GM19035 (cell line): ENCODE data around the gene ORC3.
A peak's percentile ranks its signal among the peaks of the same experiment; 100 is the strongest.
"Not testable (repeated sequence)": the region's sequence is repeated elsewhere in the genome, so short reads cannot be mapped to it uniquely, and the experiment has no call there.

Source experiments
- ATAC-seq: cut with Tn5 transposase; IDR thresholded peaks from one replicate; pipeline ENCODE4 v1.9.1; 2021; ENCODE audit not compliant: unreplicated experiment

ORC3 gene

DNA sequence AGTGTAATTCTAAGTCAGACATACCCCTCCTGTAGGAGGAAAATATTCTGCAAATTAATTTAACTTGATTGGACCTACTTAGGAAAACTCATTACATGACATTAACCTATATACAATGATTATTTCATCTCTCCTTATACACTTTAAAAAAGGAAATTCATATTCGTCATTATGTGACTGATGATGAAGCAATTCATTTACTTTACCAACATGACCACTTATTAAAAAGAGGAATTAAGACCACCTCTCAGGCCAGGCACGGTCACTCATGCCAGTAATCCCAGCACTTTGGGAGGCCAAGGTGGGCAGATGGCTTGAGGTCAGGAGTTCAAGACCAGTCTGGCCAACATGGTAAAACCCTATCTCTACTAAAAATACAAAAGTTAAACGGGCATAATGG is 100.5 kb downstream of the ORC3 start:
- ATAC-seq, result no peak

DNA sequence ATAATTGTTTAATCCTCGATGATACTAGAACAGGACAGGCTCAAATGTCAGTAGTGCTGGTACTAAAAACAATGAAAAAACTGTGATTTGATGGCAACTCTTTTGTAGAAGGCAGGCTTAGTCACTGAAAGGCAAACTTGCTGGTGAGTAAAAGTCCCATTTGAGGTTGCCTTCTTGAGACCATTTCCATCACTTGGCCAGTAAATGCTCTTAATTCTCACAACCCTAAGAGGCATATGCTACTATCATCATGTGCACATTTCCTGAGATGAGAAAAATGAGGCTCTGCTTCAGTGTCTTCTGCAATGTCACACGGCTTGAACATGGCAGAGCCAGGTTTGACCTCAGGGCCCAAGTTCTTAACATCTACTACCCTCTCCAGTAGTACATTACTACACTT is 102.2 kb downstream of the ORC3 start:
- ATAC-seq, result no peak

DNA sequence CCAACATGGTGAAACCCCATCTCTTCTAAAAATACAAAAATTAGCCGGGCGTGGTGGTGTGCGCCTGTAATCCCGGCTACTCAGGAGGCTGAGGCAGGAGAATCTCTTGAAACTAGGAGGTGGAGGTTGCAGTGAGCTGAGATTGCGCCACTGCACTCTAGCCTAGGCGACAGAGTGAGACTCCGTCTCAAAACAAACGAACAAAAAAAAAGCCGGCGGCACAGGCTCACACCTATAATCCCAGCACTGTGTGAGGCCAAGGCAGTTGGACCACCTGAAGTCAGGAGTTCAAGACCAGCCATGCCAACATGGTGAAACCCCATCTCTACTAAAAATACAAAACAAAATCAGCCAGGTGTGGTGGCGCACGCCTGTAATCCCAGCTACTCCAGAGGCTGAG is 106.9 kb downstream of the ORC3 start:
- ATAC-seq, result not testable (repeated sequence)

DNA sequence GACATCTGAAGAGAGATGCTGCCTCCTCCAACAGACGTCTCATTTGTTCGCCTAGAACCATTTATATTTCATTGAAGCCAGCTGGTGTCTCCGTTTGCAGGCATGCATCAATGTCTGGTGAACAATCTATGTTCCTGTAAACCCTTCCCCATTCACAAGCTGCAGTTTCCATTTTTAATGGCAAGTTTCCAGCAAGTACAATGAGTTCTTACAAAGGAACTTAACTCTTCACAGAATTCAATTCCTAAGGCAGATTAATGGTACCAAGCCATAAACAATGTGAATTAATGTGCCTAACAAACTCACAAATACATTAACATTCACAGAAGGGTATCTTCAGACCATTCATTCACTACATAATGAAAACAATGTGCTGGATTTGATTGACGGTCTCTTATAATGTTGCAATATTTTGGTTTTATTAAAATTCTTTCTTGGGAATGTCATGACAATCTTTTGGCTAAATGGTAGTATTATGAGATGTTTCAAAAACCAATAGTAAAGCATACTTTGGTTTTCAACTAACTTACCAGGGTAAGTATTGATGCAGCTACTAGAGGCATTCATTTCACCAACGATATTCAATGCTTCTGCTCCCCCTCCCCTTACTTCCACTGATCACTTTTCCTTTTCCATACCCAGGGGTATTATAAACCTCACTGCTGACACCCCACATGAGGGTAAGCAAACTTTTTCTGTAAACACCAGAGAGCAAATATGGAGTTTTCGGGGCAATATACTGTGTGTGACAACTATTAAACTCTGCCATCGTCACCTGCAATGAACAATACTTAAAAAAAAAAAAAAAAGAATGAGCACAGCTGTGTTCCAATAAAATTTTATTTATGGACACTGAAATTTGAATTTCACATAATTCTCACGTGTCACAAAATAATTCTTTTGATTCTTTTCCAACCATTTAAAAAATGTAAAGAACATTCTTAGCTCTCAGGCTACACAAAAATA is 107.9 kb downstream of the ORC3 start:
- ATAC-seq, result no peak

DNA sequence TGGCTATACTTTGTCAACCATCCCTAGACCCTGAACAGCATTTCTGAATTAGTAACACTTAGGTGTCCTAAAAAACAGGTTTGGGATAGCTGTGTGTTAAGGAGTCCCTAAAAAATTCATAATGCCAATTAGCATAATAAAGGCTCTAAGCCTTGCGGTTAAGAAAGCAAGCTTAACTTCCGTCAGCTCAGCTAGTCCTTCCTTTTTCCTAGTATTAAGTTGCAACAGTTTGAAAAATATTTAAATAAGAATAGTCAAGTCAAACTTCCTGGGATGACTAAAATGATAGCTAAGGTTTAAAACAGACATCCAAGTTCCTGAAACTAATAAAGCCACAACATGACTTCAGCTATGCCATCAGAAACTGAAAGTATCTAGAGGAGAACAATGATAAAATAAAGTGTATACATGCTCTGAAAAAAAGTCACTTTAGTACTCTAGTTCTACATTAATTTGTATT is 108.6 kb downstream of the ORC3 start:
- no peak for ATAC-seq

DNA sequence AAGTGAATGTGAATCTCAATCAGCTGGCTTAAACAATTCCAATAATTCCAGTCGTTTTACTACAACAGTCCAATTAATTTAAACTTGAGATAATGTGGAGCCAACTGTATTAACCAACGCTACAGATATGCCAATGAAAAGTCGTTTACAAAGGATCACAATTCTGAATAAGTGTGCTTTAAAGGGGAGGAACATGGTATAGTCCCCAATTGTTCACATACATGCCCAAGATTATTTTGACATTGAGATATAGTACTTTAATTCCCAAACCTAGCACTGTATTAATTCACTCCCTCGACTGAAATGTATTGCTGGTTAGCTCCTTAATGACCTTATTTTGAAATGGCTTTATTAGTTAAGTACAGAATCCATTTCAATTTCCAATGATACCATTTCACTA is 109.6 kb downstream of the ORC3 start:
- ATAC-seq, result no peak

DNA sequence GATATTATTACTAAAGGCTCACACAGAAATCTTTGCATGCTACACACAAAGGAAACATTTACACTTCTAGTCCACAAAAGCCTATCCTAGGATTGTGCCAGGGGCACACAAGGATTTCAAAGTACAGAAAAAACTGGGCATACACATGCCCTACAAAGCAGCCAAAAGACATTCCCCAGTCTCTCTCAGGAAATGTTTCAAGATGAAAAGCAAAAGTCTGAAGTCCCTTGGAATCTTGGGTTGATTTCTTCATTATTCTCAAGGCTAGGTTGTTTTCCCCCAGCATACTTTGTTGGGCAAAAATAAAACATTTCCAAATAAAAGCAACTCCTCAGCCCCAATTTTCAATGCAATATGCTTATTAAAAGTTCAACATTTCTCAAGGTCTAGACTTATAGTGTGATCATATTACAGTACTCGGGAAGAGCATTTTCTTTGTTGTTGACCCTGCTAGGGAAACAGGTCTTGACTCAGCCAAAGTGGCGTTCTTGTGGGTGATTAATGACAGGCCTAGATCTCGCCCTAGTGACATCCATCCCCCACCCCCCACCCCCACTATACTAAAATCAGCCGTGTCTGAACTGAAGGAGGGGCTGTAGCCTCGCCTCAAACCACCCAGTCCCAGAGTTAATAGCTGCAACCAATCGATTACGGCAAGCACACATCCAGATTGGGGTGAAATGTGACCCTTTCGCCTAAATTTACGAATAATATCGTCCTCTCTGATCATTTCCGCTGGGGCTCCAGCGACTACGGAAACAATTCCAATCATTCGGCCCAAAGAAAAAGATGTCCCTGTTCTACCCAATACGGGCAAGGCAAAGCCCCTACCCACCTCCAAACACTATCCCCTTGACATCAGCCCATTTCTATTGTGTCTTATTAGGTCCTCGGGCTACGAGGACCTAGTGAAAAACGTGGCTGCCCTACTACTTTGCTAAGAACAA is 110.7 kb downstream of the ORC3 start:
- no peak for ATAC-seq

DNA sequence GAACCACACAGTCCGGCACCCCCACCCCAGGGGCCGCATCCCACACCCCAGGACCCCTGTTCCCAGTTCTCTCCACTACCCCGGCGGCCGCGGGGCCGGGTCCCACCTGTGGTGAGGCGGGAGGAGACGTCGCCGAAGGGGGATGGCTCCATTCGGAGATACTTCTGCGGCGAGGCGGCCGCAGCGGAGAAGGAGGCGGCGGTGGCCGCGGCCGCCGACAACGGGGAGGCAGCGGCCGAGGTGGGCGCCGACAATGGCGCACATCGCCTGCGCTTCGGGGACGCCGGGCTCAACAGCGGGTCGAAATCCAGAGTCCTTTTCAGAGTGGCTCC is 111.4 kb downstream of the ORC3 start:
- no peak for ATAC-seq

DNA sequence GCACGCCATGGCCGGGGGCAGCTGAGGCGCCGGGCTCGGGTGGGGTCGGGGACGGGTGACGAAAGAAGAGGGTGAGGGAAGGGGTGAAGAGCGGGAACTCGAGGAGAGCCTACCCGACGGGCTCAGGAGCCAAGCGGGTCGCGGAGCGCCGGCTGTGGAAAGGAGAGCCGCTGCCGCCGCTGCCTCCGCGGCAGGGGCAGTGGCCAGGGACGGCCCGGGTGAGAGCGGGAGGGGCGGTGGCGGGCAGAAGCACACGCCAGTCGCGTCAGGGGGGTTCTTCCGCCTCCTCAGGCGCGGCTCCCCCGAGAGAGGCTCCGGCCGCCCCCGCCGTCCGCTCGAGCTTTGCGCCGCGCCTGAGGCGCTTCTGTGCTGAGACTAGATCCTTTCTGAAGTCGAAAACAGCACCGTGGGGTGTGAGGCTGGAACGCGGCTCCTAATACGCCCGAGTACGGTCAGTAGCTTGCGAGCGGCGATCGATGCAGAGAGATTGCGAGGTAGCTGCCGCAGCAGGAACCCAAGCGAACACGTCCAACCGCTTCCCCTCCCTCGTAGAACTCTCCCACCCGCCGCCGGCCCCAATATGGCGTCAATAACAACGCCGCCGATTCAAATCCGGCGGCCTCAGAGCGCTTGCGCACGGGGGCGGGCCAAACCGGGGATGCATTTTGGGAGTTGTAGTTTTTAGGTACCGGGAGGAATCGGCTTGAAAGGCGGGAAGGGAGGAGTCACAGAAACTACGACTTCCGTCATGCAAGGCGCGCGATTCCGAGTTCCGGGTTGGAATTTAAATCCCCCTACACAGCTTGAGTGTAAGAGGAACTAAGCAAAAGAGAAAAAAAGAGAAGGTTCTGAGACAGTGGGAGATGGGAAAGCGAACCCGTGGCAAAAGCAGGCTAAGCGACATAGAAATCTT is 112.0 kb downstream of the ORC3 start, which contains the start of gene AKIRIN2:
TSS of gene AKIRIN2 (minus strand) at position 558 of the 913 bp plus-strand sequence. CDS start at position 9, 549 bp downstream.
- ATAC-seq, result peak; percentile 68

DNA sequence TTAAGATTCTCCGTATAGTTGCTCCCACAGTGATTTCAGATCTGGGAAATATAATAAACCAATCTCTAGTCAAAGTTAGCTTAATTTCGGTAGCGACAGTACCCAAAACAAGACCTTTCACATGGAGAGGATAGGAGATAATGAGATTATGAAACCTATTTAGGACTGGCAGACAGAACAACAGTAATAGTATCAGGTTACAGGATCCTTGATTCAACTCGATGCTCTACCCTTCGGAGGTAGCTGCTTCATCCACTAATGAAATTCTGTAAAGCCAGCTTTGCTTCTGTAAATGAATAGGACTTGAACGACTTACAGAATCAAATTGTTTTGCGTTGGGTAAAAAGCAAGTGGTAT is 112.6 kb downstream of the ORC3 start:
- no peak for ATAC-seq

DNA sequence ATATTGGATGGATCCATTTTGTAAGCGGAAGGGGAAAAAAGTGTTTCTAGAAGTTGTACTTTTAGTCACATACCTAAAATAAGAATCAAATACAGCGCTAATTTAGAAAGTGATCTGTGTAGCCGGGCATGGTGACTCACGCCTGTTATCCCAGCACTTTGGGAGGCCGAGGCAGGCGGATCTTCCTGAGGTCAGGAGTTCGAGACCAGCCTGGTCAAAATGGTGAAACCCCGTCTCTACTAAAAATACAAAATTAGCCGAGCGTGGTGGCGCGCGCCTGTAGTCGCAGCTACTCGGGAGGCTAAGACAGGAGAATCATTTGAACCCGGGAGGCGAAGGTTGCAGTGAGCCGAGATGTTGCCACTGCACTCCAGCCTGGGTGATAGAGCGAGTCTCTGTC is 113.1 kb downstream of the ORC3 start:
- ATAC-seq, result not testable (repeated sequence)

DNA sequence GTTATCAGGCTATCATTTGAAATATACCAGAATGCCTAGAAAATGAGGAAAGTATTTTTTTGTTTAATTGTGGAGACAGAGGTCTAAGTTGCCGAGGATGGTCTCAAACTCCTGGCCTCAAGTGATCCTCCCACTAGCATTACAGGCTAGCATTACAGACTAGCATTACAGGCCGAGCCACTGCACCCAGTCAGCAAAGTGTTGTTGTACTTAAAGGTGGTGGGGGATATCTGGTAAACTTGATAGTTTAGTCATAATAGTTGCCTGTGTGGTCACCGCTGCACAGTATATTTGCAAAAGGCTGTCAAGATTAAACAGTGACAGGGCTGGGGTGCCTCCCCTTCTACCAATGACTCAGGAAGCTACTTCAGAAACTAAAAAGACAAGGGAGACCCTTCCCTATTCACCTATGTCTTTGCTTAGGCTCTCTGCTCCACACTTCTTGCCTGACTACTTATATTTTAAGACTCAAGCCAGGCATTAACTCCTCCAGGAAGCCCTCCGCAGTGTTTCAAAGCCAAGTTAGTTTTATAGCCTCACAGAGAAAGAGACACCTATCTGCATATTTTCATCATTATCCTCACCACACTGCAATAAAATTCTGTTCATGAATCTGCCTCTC is 115.2 kb downstream of the ORC3 start:
- peak; percentile 47 for ATAC-seq

DNA sequence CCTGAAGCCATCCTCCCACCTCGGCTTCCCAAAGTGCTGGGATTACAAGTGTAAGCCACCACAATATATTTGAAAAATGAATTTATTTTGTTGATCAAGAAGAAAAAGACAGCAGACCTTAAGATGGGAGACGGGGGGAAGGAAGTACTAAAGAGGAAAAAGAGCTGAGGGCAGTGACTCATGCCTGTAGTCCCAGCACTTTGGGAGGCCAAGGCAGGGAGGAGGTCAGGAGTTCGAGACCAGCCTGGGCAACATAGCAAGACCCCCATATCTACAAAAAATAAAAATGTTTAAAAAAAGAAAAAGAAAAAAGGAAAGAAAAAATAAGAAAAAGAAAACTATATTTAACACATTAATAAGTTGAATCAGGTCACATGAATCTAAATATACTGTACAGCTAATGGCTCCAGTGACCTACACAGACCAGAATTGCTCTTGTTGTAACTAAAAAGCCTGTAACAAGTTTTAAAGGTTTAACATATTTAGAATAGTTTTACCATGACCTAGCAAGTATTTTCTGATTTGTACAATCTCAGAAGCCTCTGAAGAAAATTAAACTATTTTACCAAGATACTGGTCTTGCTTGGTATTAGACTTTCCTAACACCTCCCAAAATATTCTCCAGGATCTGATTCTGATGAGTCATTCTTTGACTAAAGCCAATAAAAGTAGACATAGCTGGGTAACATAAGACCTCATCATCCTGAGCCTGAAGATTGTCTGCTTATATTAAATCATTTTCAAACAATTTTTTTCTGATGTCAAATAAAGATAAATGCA is 116.4 kb downstream of the ORC3 start:
- ATAC-seq, result no peak

DNA sequence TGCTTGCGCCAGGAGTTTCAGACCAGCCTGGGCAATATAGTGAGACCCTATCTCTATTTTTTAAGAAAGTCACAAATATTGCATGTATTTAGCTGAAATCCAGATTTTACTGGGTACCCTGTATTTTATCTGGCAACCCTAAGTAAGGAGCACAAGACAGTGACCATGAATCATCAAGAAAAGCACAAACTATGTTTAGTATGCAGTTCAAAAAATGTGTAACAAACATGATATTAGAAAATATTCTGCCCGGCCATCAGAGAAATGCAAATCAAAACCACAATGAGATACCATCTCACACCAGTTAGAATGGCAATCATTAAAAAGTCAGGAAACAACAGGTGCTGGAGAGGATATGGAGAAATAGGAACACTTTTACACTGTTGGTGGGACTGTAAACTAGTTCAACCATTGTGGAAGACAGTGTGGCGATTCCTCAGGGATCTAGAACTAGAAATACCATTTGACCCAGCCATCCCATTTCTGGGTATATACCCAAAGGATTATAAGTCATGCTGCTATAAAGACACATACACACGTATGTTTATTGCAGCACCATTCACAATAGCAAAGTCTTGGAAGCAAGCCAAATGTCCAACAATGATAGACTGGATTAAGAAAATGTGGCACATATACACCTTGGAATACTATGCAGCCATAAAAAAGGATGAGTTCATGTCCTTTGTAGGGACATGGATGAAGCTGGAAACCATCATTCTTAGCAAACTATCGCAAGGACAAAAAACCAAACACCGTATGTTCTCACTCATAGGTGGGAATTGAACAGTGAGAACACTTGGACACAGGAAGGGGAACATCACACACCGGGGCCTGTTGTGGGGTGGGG is 118.9 kb downstream of the ORC3 start:
- not testable (repeated sequence) for ATAC-seq

DNA sequence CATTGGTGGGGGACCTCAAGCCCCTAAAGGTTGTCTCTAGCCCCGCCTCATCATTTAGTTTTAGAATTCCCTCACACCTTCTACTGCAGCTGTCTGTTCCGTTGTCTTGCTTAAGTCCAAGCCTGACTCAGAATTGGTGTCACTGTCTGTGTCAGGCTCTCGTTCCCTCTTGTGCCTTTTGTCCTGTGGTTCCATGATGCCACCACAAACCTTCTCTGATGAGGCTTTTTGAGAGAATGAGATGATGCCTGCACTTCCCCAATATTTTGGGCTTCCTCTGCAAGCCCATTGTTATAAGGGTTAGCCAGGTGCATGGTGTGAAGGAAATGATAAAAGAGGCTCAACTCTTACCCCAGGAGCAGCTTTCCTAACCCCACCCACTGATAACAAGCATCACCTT is 120.2 kb downstream of the ORC3 start:
- ATAC-seq, result no peak

DNA sequence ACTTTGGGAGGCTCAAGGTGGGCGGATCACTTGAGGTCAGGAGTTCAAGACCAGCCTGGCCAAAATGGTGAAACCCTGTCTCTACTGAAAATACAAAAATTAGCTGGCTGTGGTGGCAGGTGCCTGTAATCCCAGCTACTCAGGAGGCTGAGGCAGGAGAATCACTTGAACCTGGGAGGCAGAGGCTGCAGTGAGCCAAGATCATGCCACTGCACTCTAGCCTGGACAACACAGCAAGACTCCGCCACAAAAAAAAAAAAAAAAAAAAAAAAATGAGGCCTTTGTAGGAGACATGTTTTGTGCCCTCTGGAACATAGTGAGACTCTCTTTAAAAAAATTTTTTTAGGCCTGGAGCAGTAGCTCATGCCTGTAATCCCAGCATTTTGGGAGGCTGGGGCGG is 122.8 kb downstream of the ORC3 start:
- not testable (repeated sequence) for ATAC-seq

DNA sequence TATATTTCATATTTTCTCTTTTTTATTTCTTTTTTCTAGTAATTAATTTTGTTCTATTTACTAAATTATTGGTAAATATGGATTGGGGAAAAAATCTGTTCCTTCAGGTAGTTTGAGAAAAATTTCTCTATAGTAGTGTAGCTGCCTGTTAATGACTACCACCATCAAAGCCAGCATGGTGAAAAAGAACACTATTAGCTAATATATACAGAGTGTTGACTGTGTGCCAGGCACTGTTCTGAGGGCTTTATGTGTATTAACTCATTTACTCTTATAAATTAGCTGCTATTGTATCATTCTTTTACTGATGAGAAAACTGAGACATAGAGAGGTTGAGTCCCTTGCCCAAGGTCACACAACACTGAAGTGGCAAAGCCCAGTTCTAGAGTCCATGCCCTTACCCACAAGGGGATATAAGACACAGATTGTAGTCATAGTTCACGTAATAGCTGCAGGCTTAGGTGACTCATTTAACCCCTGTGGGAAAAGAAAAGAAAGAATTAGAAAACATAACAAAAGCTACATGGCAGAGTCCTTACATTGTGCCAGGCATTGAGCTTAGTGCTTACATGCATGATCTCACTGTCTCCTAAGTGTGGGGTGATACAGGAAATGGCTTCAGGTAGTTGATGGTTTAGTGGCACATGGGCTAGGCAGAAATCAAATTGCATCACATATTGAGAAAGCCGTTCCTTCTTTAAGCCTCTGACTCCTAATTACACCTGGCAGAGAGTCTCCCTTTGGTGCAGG is 124.3 kb downstream of the ORC3 start:
- no peak for ATAC-seq
